A549 (cell line): ENCODE measurements around the gene DPP10. TPM values are rescaled to one million over a fixed set of nuclear protein-coding genes. Genes with fewer than 3 reads are reported as not detected.
"Not testable (repeated sequence)": the region's sequence is repeated elsewhere in the genome, so short reads cannot be mapped to it uniquely, and the experiment has no call there.

Experiments used
- ATAC-seq, 2 experiments: fragments of 200-7000 bp in 1 of 2; fragments of >200 bp in 1 of 2; cut with Nextera tagmentation in 1 of 2; cut with Tn5 transposase in 1 of 2; 3 replicates each; pipeline versions ENCODE4 v1.8.0 to v1.9.1; 2018 to 2020; ENCODE audit warnings: mild to moderate bottlenecking in 1 of 2, moderate library complexity in 1 of 2
- CTCF ChIA-PET: fragments of 300-600 bp; sonication (Branson Sonifier 250); formaldehyde crosslinking; extraction: SDS; loops from one replicate; lab custom pipeline; 2021; ENCODE audit warnings: antibody characterized with exemption, inconsistent platforms; lab: Yijun Ruan, JAX
- POLR2A ChIA-PET: fragments of 350-600 bp; formaldehyde crosslinking; extraction: SDS; loops from one replicate; lab custom pipeline; 2021; ENCODE audit warnings: antibody characterized with exemption, inconsistent platforms; lab: Yijun Ruan, JAX
- DNase-seq, 2 experiments: peaks; one replicate each; pipeline versions ENCODE4 v3.0.0 to v3.0.0-alpha.2; 2011 to 2016; ENCODE audit warnings: low read depth in 1 of 2, low spot score in 1 of 2
- FAIRE-seq: peaks from 2 replicates; lab custom pipeline; 2011; peaks lifted over from hg19 to GRCh38; lab: Jason Lieb, UNC
- H3K27ac ChIP-seq, 2 experiments: fragments of >200 bp; sonication (Bioruptor Twin); formaldehyde crosslinking; 3 replicates each; pipeline ENCODE4 v1.5.1; 2016 to 2017
- H3K4me1 ChIP-seq: fragments of >200 bp; sonication (Bioruptor Twin); formaldehyde crosslinking; 3 replicates; pipeline ENCODE4 v1.6.1; 2016
- H3K4me2 ChIP-seq: fragments of >200 bp; sonication (Bioruptor Twin); formaldehyde crosslinking; 3 replicates; pipeline ENCODE4 v1.6.1; 2016
- H3K4me3 ChIP-seq: fragments of >200 bp; sonication (Bioruptor Twin); formaldehyde crosslinking; 3 replicates; pipeline ENCODE4 v1.5.1; 2016
- H3K9me3 ChIP-seq: fragments of >200 bp; sonication (Bioruptor Twin); formaldehyde crosslinking; 3 replicates; pipeline ENCODE4 v1.6.1; 2016
- BHLHE40 ChIP-seq: IDR thresholded peaks from 2 replicates; pipeline ENCODE4 v1.6.1; 2012; ENCODE audit warnings: low read depth, low read length, inconsistent platforms
- CBX2 ChIP-seq: fragments of 200-600 bp; sonication (generic); IDR thresholded peaks from 2 replicates; pipeline ENCODE4 v1.6.1; 2016; ENCODE audit warnings: low read depth, mild to moderate bottlenecking, borderline replicate concordance
- EHF ChIP-seq: fragments of 250-450 bp; sonication (Bioruptor Pico); IDR thresholded peaks from 2 replicates; pipeline ENCODE4 v1.5.0; 2020; ENCODE audit warnings: mild to moderate bottlenecking
- EHMT2 ChIP-seq: fragments of 200-600 bp; sonication (generic); IDR thresholded peaks from 2 replicates; pipeline ENCODE4 v1.6.1; 2016; ENCODE audit warnings: antibody characterized with exemption, low read depth, mild to moderate bottlenecking, moderate library complexity
- FOSB ChIP-seq: fragments of 250-450 bp; sonication (Bioruptor Pico); IDR thresholded peaks from 2 replicates; pipeline ENCODE4 v1.5.0; 2020; ENCODE audit warnings: mild to moderate bottlenecking, moderate library complexity
- FOXS1 ChIP-seq: fragments of 250-450 bp; sonication (Bioruptor Pico); IDR thresholded peaks from 2 replicates; pipeline ENCODE4 v1.5.0; 2020; ENCODE audit warnings: mild to moderate bottlenecking, moderate library complexity
- GATA3 ChIP-seq: IDR thresholded peaks from 2 replicates; pipeline ENCODE4 v1.6.1; 2012; ENCODE audit warnings: borderline replicate concordance
- HDAC2 ChIP-seq: fragments of 200-600 bp; sonication (generic); IDR thresholded peaks from 2 replicates; pipeline ENCODE4 v1.6.1; 2016
- HOXA7 ChIP-seq: fragments of 250-450 bp; sonication (Bioruptor Pico); IDR thresholded peaks from 2 replicates; pipeline ENCODE4 v1.5.0; 2020; ENCODE audit warnings: mild to moderate bottlenecking, moderate library complexity
- HOXB13 ChIP-seq: fragments of 250-450 bp; sonication (Bioruptor Pico); IDR thresholded peaks from 2 replicates; pipeline ENCODE4 v1.5.0; 2020; ENCODE audit warnings: low read depth, mild to moderate bottlenecking, moderate library complexity
- HOXB5 ChIP-seq: fragments of 250-450 bp; sonication (Bioruptor Pico); IDR thresholded peaks from 2 replicates; pipeline ENCODE4 v1.5.0; 2020; ENCODE audit warnings: mild to moderate bottlenecking, moderate library complexity
- KDM5A ChIP-seq: fragments of 200-600 bp; sonication (generic); IDR thresholded peaks from 2 replicates; pipeline ENCODE4 v1.6.1; 2016; ENCODE audit warnings: antibody characterized with exemption, mild to moderate bottlenecking
- MAFK ChIP-seq: fragments of 450-650 bp; IDR thresholded peaks from 2 replicates; pipeline ENCODE4 v1.6.1; 2014; ENCODE audit not compliant: partially characterized antibody
- NFE2L2 ChIP-seq: fragments of 150-350 bp; conservative IDR thresholded peaks from 2 replicates; pipeline ENCODE4 v1.6.1; 2014; ENCODE audit warnings: low read length
- NPAS2 ChIP-seq: fragments of 250-450 bp; sonication (Bioruptor Pico); IDR thresholded peaks from 2 replicates; pipeline ENCODE4 v1.8.0; 2022; ENCODE audit warnings: mild to moderate bottlenecking, moderate library complexity, borderline replicate concordance
- POLR2AphosphoS2 ChIP-seq: conservative IDR thresholded peaks from 2 replicates; pipeline ENCODE4 v1.6.1; 2012; ENCODE audit warnings: low read length, improper control_type of control experiment, inconsistent platforms
- RARB ChIP-seq: fragments of 250-450 bp; sonication (Bioruptor Pico); IDR thresholded peaks from 2 replicates; pipeline ENCODE4 v1.8.0; 2021; ENCODE audit warnings: mild to moderate bottlenecking, moderate library complexity
- RCOR1 ChIP-seq: fragments of 150-350 bp; IDR thresholded peaks from 2 replicates; pipeline ENCODE4 v1.6.1; 2014; ENCODE audit warnings: antibody characterized with exemption, low read length, low read depth
- SMC3 ChIP-seq: fragments of >200 bp; sonication (Bioruptor Twin); formaldehyde crosslinking; IDR thresholded peaks from 3 replicates; pipeline ENCODE4 v1.6.1; 2018; ENCODE audit warnings: inconsistent platforms
- SREBF2 ChIP-seq: fragments of 450-650 bp; IDR thresholded peaks from 2 replicates; pipeline ENCODE4 v1.6.1; 2014; ENCODE audit warnings: mild to moderate bottlenecking, moderate library complexity
- ZFP36 ChIP-seq: fragments of 450-650 bp; IDR thresholded peaks from 2 replicates; pipeline ENCODE4 v1.6.1; 2014; ENCODE audit warnings: borderline replicate concordance; ENCODE audit not compliant: partially characterized antibody
- whole genome bisulfite sequencing: methylation state at CpG from one replicate; pipeline ENCODE4 v1.1.6; 2017; ENCODE audit errors: missing lambda C conversion rate; 5-methylcytosine and 5-hydroxymethylcytosine counted together
- polyA plus RNA-seq, 4 experiments: library from polyadenylated mRNA; depleted of rRNA in 3 of 4; stranded (reverse); fragments of >200 nt; fragmentation: RNase III in 1 of 4; extraction: RNeasy Plus Mini Kit Qiagen cat#74134 plus additional on column Dnase treatment in 1 of 4; gene quantifications; 2 replicates in 3 of 4; 3 replicates in 1 of 4; pipeline ENCODE4 v1.2.3, GENCODE V29; 2011 to 2017
- TF ChIP-seq, protein P1 (sequence below): fragments of >200 bp; sonication (Bioruptor Twin); formaldehyde crosslinking; IDR thresholded peaks from 3 replicates; pipeline ENCODE4 v1.6.1; 2016
- TF ChIP-seq, protein P2 (sequence below): fragments of 450-650 bp; IDR thresholded peaks from 2 replicates; pipeline ENCODE4 v1.6.1; 2014; ENCODE audit warnings: antibody characterized with exemption
- TF ChIP-seq, protein P3 (sequence below): IDR thresholded peaks from 2 replicates; pipeline ENCODE4 v1.6.1; 2012; ENCODE audit warnings: low read depth, borderline replicate concordance
- TF ChIP-seq, protein P4 (sequence below): IDR thresholded peaks from 2 replicates; pipeline ENCODE4 v1.6.1; 2012
- TF ChIP-seq, protein P5 (sequence below): fragments of 200-600 bp; sonication (generic); IDR thresholded peaks from 2 replicates; pipeline ENCODE4 v1.6.1; 2016; ENCODE audit warnings: antibody characterized with exemption, mild to moderate bottlenecking, moderate library complexity
- TF ChIP-seq, protein P6 (sequence below): fragments of 250-450 bp; sonication (Bioruptor Pico); IDR thresholded peaks from 2 replicates; pipeline ENCODE4 v1.5.0; 2020; ENCODE audit warnings: low read depth, mild to moderate bottlenecking, moderate library complexity

The DPP10 gene
- polyA plus RNA-seq, 2 of the 4 experiments (the other 2 are of a cell fraction), result not detected

DNA sequence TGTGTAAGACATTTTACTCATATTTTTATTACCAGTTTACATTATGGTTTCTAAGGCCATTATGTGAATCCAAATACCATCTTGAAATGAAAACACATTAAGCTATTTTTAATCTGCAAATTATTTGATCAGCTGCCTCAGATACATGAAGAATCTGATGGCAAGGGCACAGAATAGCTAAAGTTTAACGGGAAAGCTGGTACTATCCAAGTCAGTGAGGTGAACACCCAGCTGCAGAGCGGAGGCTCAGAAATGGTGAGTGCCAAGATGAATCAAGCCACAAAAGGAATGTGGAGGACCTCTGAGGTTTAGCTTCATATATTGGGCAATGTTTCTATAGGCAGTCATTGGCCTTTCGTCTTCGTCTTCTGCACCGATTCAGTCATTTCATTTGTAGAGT is 75.1 kb downstream of the DPP10 start:
- Histone ChIP-seq H3K27ac (no peak overlapping the region), H3K4me3 (no peak overlapping the region), H3K4me1 (no peaks in the 10 kb centered on the region), H3K4me2 (no peak overlapping the region), H3K9me3 (no peaks in the 10 kb centered on the region; the same call in 2 of the 3 replicates)
- ATAC-seq (no peak), DNase-seq (no peak), FAIRE-seq (no peak)
- ChIA-PET POLR2A (no interaction called here), CTCF (no interaction called here)
- no peak for TF ChIP-seq HDAC2
- TF ChIP-seq POLR2AphosphoS2, result no peak
- TF ChIP-seq BHLHE40, result no peak
- no peak for TF ChIP-seq ZFP36
- TF ChIP-seq, protein P1, sequence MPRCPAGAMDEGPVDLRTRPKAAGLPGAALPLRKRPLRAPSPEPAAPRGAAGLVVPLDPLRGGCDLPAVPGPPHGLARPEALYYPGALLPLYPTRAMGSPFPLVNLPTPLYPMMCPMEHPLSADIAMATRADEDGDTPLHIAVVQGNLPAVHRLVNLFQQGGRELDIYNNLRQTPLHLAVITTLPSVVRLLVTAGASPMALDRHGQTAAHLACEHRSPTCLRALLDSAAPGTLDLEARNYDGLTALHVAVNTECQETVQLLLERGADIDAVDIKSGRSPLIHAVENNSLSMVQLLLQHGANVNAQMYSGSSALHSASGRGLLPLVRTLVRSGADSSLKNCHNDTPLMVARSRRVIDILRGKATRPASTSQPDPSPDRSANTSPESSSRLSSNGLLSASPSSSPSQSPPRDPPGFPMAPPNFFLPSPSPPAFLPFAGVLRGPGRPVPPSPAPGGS, result no peak
- TF ChIP-seq, protein P2, sequence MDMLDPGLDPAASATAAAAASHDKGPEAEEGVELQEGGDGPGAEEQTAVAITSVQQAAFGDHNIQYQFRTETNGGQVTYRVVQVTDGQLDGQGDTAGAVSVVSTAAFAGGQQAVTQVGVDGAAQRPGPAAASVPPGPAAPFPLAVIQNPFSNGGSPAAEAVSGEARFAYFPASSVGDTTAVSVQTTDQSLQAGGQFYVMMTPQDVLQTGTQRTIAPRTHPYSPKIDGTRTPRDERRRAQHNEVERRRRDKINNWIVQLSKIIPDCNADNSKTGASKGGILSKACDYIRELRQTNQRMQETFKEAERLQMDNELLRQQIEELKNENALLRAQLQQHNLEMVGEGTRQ, result no peak
- no peak for TF ChIP-seq MAFK
- TF ChIP-seq, protein P3, sequence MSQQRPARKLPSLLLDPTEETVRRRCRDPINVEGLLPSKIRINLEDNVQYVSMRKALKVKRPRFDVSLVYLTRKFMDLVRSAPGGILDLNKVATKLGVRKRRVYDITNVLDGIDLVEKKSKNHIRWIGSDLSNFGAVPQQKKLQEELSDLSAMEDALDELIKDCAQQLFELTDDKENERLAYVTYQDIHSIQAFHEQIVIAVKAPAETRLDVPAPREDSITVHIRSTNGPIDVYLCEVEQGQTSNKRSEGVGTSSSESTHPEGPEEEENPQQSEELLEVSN, result no peak
- TF ChIP-seq, protein P4, sequence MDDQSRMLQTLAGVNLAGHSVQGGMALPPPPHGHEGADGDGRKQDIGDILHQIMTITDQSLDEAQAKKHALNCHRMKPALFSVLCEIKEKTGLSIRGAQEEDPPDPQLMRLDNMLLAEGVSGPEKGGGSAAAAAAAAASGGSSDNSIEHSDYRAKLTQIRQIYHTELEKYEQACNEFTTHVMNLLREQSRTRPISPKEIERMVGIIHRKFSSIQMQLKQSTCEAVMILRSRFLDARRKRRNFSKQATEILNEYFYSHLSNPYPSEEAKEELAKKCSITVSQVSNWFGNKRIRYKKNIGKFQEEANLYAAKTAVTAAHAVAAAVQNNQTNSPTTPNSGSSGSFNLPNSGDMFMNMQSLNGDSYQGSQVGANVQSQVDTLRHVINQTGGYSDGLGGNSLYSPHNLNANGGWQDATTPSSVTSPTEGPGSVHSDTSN, result no peak
- TF ChIP-seq CBX2, result no peak
- no peak for TF ChIP-seq FOSB (CRISPR knock-in tag)
- TF ChIP-seq NFE2L2, result no peak
- no peak for TF ChIP-seq RARB
- no peak for TF ChIP-seq GATA3
- no peak for TF ChIP-seq FOXS1
- 32% methylated on average over 5 of the region's 5 CpGs for WGBS

DNA sequence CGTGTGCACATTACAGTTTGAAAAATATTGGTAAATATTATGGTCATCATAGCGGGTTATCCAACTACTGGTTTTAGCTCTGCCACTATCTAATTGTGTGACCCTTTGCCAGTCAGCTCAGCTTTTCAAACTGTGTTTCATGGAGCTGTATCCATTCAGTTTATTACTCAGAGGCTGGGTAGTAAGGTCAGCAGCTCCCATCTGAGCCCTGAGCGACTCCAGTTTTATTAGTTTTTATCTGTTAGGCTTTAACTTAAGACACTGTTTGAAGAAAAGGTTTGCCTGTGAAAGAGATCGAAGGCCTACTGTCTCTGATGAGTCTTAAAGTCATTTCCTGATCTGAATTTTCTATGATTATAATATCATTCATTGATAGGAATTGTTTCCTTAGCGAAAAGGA is 76.3 kb downstream of the DPP10 start:
- 20% methylated on average over 5 of the region's 5 CpGs for WGBS
- CTCF ChIA-PET, result interaction anchor here (0.6 to 1.1 kb wide), 3 partner anchors 10 to 315 kb away, joined by 3 to 7 read pairs (median 3); no protein-coding TSS in a partner anchor
- no peak for DNase-seq
- TF ChIP-seq SREBF2 (no peak), KDM5A (no peak), SMC3 (no peak), EHF (CRISPR knock-in tag) (no peak), EHMT2 (no peak), MAFK (no peak), HOXB5 (CRISPR knock-in tag) (no peak), RCOR1 (no peak), HOXB13 (CRISPR knock-in tag) (no peak), NPAS2 (no peak), HOXA7 (no peak)
- TF ChIP-seq, protein P5, sequence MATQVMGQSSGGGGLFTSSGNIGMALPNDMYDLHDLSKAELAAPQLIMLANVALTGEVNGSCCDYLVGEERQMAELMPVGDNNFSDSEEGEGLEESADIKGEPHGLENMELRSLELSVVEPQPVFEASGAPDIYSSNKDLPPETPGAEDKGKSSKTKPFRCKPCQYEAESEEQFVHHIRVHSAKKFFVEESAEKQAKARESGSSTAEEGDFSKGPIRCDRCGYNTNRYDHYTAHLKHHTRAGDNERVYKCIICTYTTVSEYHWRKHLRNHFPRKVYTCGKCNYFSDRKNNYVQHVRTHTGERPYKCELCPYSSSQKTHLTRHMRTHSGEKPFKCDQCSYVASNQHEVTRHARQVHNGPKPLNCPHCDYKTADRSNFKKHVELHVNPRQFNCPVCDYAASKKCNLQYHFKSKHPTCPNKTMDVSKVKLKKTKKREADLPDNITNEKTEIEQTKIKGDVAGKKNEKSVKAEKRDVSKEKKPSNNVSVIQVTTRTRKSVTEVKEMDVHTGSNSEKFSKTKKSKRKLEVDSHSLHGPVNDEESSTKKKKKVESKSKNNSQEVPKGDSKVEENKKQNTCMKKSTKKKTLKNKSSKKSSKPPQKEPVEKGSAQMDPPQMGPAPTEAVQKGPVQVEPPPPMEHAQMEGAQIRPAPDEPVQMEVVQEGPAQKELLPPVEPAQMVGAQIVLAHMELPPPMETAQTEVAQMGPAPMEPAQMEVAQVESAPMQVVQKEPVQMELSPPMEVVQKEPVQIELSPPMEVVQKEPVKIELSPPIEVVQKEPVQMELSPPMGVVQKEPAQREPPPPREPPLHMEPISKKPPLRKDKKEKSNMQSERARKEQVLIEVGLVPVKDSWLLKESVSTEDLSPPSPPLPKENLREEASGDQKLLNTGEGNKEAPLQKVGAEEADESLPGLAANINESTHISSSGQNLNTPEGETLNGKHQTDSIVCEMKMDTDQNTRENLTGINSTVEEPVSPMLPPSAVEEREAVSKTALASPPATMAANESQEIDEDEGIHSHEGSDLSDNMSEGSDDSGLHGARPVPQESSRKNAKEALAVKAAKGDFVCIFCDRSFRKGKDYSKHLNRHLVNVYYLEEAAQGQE, result no peak
- TF ChIP-seq, protein P6, sequence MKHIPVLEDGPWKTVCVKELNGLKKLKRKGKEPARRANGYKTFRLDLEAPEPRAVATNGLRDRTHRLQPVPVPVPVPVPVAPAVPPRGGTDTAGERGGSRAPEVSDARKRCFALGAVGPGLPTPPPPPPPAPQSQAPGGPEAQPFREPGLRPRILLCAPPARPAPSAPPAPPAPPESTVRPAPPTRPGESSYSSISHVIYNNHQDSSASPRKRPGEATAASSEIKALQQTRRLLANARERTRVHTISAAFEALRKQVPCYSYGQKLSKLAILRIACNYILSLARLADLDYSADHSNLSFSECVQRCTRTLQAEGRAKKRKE (CRISPR knock-in tag), result no peak
- TF ChIP-seq, all 56 proteins: peak for 0
- Histone ChIP-seq H3K27ac (no peak overlapping the region), H3K4me2 (no peak overlapping the region), H3K4me1 (no peaks in the 10 kb centered on the region), H3K4me3 (no peak overlapping the region), H3K9me3 (no peaks in the 10 kb centered on the region; the same call in 2 of the 3 replicates)
- POLR2A ChIA-PET, result no interaction called here
- ATAC-seq (no peak), FAIRE-seq (no peak)

DNA sequence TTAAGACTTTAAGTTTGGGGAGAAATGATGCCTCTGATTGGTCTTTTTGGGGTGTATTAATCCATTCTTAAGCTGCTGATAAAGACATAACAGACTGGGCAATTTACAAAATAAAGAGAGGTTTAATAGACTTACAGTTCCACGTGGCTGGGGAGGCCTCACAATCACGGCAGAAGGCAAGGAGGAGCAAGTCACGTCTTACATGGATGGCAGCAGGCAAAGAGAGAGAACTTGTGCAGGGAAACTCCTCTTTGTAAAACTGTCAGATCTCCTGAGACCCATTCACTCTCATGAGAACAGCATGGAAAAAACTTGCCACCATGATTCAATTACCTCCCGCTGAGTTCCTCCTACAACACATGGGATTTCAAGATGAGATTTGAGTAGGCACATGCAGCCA is 80.2 kb downstream of the DPP10 start:
- WGBS, result 18% methylated on average over 4 of the region's 4 CpGs
- POLR2A ChIA-PET, FAIRE-seq: not testable (repeated sequence)

More for the DNA sequence above, 80.2 kb downstream of the DPP10 start:
- H3K4me2 ChIP-seq, DNase-seq, CTCF ChIA-PET, H3K4me1 ChIP-seq, H3K4me3 ChIP-seq, H3K9me3 ChIP-seq, ATAC-seq, H3K27ac ChIP-seq: not testable (repeated sequence)
